Activated gamma-delta T cell (primary cell): ENCODE data around the gene MYOD1.

ENCODE experiments used
- DNase-seq: peaks from one replicate; lab custom pipeline; 2025; lab: John Stamatoyannopoulos, UW

The MYOD1 gene

GRCh38 chr11:17734986-17735817 is 15.8 kb downstream of the MYOD1 start:
- DNase-seq: no peak

- DNase-seq: no peak
These were observed 16.6 kb downstream of the MYOD1 start for GRCh38 chr11:17735818-17736578.

- no peak for DNase-seq
These were observed 17.2 kb downstream of the MYOD1 start for GRCh38 chr11:17736579-17736893.

GRCh38 chr11:17736930-17737817 is 17.8 kb downstream of the MYOD1 start:
- DNase-seq: no peak

- no peak for DNase-seq
These were observed 19.0 kb downstream of the MYOD1 start for GRCh38 chr11:17738151-17738973.

- no peak for DNase-seq
These were observed 20.6 kb downstream of the MYOD1 start for GRCh38 chr11:17739945-17740338.

- DNase-seq: no peak
These were observed 21.4 kb downstream of the MYOD1 start for GRCh38 chr11:17740649-17741235.

GRCh38 chr11:17741487-17741886 is 22.1 kb downstream of the MYOD1 start:
- no peak for DNase-seq

- no peak for DNase-seq
These were observed 22.6 kb downstream of the MYOD1 start for GRCh38 chr11:17742019-17742418.

- no peak for DNase-seq
These were observed 23.8 kb downstream of the MYOD1 start for GRCh38 chr11:17743026-17743807.

- no peak for DNase-seq
These were observed 24.4 kb downstream of the MYOD1 start for GRCh38 chr11:17743808-17744119.

- DNase-seq: no peak
These were observed 25.0 kb downstream of the MYOD1 start for GRCh38 chr11:17744151-17744940.

- DNase-seq: no peak
These were observed 25.8 kb downstream of the MYOD1 start for GRCh38 chr11:17745023-17745772.

- DNase-seq: no peak
These were observed 26.7 kb downstream of the MYOD1 start for GRCh38 chr11:17746096-17746495.

GRCh38 chr11:17747131-17747955 is 28.0 kb downstream of the MYOD1 start:
- DNase-seq: no peak

GRCh38 chr11:17748044-17748443 is 28.7 kb downstream of the MYOD1 start:
- no peak for DNase-seq

GRCh38 chr11:17748761-17749721 is 29.7 kb downstream of the MYOD1 start:
- no peak for DNase-seq
